SK-N-SH (cell line): ENCODE results near the gene HNRNPH1. TPM values are rescaled to one million over a fixed set of nuclear protein-coding genes. Genes with fewer than 3 reads are reported as not detected.
A peak's percentile ranks its signal among the peaks of the same experiment; 100 is the strongest.

Experiments used
- CTCF ChIA-PET: fragments of 300-600, 350-600 bp; formaldehyde crosslinking; extraction: SDS; loops from one replicate; lab custom pipeline; 2021; lab: Yijun Ruan, JAX
- POLR2A ChIA-PET: fragments of 350-600 bp; sonication (Branson Sonifier 250); formaldehyde crosslinking; extraction: SDS; loops from one replicate; lab custom pipeline; 2020; ENCODE audit warnings: antibody characterized with exemption, inconsistent platforms; lab: Yijun Ruan, JAX
- DNase-seq: peaks from one replicate; pipeline ENCODE4 v3.0.0; 2012
- H2AFZ ChIP-seq: fragments of 200-600 bp; sonication (generic); 2 replicates; pipeline ENCODE4 v1.8.1; 2016; ENCODE audit warnings: antibody characterized with exemption, mild to moderate bottlenecking, low read depth
- H3F3A ChIP-seq: fragments of 200-600 bp; sonication (generic); replicated peaks from 2 replicates; pipeline ENCODE3; 2016; ENCODE audit warnings: antibody characterized with exemption, mild to moderate bottlenecking; ENCODE audit not compliant: insufficient read depth
- H3K27ac ChIP-seq, 2 experiments: fragments of 200-500 bp in 1 of 2; fragments of 200-600 bp in 1 of 2; sonication (Bioruptor generic) in 1 of 2; sonication (generic), shearing (Covaris generic) in 1 of 2; 2 replicates each; pipeline versions ENCODE4 v1.5.1 to v1.6.1; 2014 to 2016; ENCODE audit warnings: low read depth in 2 of 2, inconsistent platforms in 1 of 2, low read length in 1 of 2, mild to moderate bottlenecking in 1 of 2, mixed read lengths in 1 of 2
- H3K27me3 ChIP-seq: fragments of 200-600 bp; sonication (generic), shearing (Covaris generic); 2 replicates; pipeline ENCODE4 v1.6.1; 2016; ENCODE audit warnings: mixed run types; ENCODE audit not compliant: insufficient read depth
- H3K36me3 ChIP-seq, 2 experiments: fragments of 200-500 bp in 1 of 2; fragments of 200-600 bp in 1 of 2; sonication (Bioruptor generic) in 1 of 2; sonication (generic) in 1 of 2; replicated peaks in 1 of 2; 2 replicates each; pipeline versions ENCODE3 to v1.5.1; 2014 to 2016; ENCODE audit warnings: low read length in 1 of 2, mild to moderate bottlenecking in 1 of 2; ENCODE audit not compliant: insufficient read depth in 2 of 2, control insufficient read depth in 1 of 2
- H3K4me1 ChIP-seq, 2 experiments: fragments of 200-500 bp in 1 of 2; fragments of 200-600 bp in 1 of 2; sonication (Bioruptor generic) in 1 of 2; sonication (generic), shearing (Covaris generic) in 1 of 2; 2 replicates each; pipeline versions ENCODE4 v1.5.1 to v1.6.1; 2014 to 2016; ENCODE audit warnings: low read depth in 1 of 2, low read length in 1 of 2, mixed run types in 1 of 2; ENCODE audit not compliant: insufficient read depth in 2 of 2, control insufficient read depth in 1 of 2
- H3K4me2 ChIP-seq: fragments of 200-600 bp; sonication (generic), shearing (Covaris generic); 2 replicates; pipeline ENCODE4 v1.6.1; 2017; ENCODE audit warnings: mixed run types
- H3K4me3 ChIP-seq, 2 experiments: fragments of 200-500 bp in 1 of 2; fragments of 200-600 bp in 1 of 2; sonication (Bioruptor generic) in 1 of 2; sonication (generic), shearing (Covaris generic) in 1 of 2; 2 replicates each; pipeline versions ENCODE4 v1.5.1 to v1.8.1; 2014 to 2016; ENCODE audit warnings: low read depth in 2 of 2, inconsistent platforms in 1 of 2, low read length in 1 of 2, mild to moderate bottlenecking in 1 of 2, mixed read lengths in 1 of 2, moderate library complexity in 1 of 2
- H3K79me2 ChIP-seq: fragments of 200-600 bp; sonication (generic); 2 replicates; pipeline ENCODE4 v1.8.1; 2017; ENCODE audit warnings: mild to moderate bottlenecking; ENCODE audit not compliant: insufficient read depth
- H3K9ac ChIP-seq: fragments of 200-600 bp; sonication (generic); 2 replicates; pipeline ENCODE4 v1.6.1; 2017; ENCODE audit warnings: mixed run types
- H3K9me2 ChIP-seq: fragments of 200-600 bp; sonication (generic); 2 replicates; pipeline ENCODE4 v1.6.1; 2017; ENCODE audit warnings: mixed run types
- H3K9me3 ChIP-seq: fragments of 200-600 bp; sonication (generic); 2 replicates; pipeline ENCODE4 v1.6.1; 2017; ENCODE audit warnings: mixed run types, mild to moderate bottlenecking, moderate library complexity
- H4K20me1 ChIP-seq: fragments of 200-600 bp; sonication (generic); 2 replicates; pipeline ENCODE4 v1.6.1; 2017; ENCODE audit warnings: mild to moderate bottlenecking, mixed run types; ENCODE audit not compliant: insufficient read depth
- CHD2 ChIP-seq: fragments of 150-350 bp; IDR thresholded peaks from 2 replicates; pipeline ENCODE4 v1.6.1; 2018; ENCODE audit warnings: low read length; ENCODE audit not compliant: partially characterized antibody
- ELF1 ChIP-seq: IDR thresholded peaks from 2 replicates; pipeline ENCODE4 v1.4.0; 2012
- GABPA ChIP-seq: IDR thresholded peaks from 2 replicates; pipeline ENCODE4 v1.4.0; 2012; ENCODE audit warnings: low read depth, mild to moderate bottlenecking
- POLR2AphosphoS5 ChIP-seq: IDR thresholded peaks from 2 replicates; pipeline ENCODE4 v1.6.1; 2012; ENCODE audit warnings: low read depth, low read length
- RAD21 ChIP-seq: IDR thresholded peaks from 2 replicates; pipeline ENCODE4 v1.6.1; 2012; ENCODE audit warnings: mild to moderate bottlenecking, low read length
- SIN3A ChIP-seq: IDR thresholded peaks from 2 replicates; pipeline ENCODE4 v1.6.1; 2012; ENCODE audit warnings: low read depth, mild to moderate bottlenecking, low read length, moderate library complexity, borderline replicate concordance
- SMC3 ChIP-seq: IDR thresholded peaks from 2 replicates; pipeline ENCODE4 v1.6.1; 2012; ENCODE audit warnings: low read depth, low read length, improper control_type of control experiment
- TCF12 ChIP-seq: IDR thresholded peaks from 2 replicates; pipeline ENCODE4 v1.4.0; 2012
- TEAD4 ChIP-seq: IDR thresholded peaks from 2 replicates; pipeline ENCODE4 v1.4.0; 2012; ENCODE audit warnings: mild to moderate bottlenecking, borderline replicate concordance; ENCODE audit not compliant: insufficient read depth
- WGBS: methylation state at CpG from one replicate; pipeline ENCODE4 v1.1.6; 2017; ENCODE audit warnings: low lambda C conversion rate; 5-methylcytosine and 5-hydroxymethylcytosine counted together
- polyA plus RNA-seq, 3 experiments: library from polyadenylated mRNA; depleted of rRNA; stranded (reverse); fragments of >200 nt; gene quantifications; 2 replicates each; pipeline ENCODE4 v1.2.3, GENCODE V29; 2012
- TF ChIP-seq, protein P1 (sequence below): fragments of 150-350 bp; IDR thresholded peaks from 2 replicates; pipeline ENCODE4 v1.6.1; 2016; ENCODE audit warnings: mild to moderate bottlenecking, low read depth, low read length

The HNRNPH1 gene
- polyA plus RNA-seq, 1 of the 3 experiments (the other 2 are of a cell fraction): 192 TPM

DNA sequence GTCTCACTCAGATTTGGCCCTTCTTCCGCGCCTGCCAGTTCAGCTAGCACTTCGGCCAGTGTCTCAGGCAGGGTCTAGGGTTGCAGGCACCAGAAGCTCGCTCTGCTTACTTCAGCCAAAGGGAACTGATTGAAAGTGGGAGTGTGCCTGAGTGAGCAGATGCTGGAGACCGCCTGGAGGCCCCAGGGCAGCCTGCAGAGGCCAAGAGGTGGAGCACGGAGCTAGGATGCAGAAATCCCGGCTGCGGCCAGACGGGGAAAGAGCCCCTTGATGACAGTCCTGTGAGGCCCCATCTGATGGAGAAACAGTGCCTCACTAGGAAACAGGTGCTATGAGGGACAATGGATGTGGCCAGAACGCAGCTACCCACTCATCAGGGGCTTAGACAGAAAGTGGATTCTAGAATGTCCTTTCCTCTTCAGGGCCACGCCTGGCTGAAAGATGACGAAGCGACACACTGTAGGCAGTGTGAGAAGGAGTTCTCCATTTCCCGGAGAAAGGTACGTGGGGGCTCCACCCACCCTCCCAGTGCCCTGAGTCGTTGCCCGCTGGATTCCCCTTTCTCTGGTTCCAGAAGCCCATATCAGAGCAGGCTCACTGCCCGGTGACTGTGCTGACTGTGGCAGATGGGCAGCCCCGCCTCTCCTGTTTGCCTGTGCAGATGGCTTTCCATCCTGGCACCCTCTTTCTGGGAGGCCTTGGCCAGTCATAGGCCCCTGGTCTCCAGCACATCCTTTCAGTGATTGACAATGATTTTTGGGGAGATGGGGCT is 16.1 kb downstream of the HNRNPH1 start (continued):
- TF ChIP-seq, protein P1, sequence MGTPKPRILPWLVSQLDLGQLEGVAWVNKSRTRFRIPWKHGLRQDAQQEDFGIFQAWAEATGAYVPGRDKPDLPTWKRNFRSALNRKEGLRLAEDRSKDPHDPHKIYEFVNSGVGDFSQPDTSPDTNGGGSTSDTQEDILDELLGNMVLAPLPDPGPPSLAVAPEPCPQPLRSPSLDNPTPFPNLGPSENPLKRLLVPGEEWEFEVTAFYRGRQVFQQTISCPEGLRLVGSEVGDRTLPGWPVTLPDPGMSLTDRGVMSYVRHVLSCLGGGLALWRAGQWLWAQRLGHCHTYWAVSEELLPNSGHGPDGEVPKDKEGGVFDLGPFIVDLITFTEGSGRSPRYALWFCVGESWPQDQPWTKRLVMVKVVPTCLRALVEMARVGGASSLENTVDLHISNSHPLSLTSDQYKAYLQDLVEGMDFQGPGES: no peak
- TF ChIP-seq RAD21: no peak
- peak; percentile 70; the same call in 1 of the 2 replicates for TF ChIP-seq POLR2AphosphoS5
- no peak for TF ChIP-seq TCF12
- TF ChIP-seq CHD2: no peak

DNA sequence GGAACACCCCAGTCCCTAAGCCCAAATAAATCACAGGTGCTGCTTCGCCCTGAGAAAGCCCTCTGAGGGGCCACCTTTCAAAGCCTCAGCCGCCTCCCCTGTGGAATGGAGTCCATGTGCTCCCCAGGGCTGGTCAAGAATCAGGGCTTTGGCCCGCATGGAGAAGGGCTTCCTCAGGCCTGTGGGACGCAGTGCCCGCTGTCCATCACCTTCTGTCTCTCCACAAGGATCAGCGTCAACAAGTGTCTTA is 16.6 kb downstream of the HNRNPH1 start:
- H3F3A ChIP-seq: peaks cover 48% of the 10 kb centered on the region
- POLR2A ChIA-PET: interaction anchor here (1.1 to 3.6 kb wide), 6 partner anchors 9 to 21 kb away, joined by 3 to 19 read pairs (median 6); partner anchors contain the start of gene HNRNPH1
- H3K27ac ChIP-seq: peak overlapping the region in 1 of 2 experiments; percentile 43; a peak in 1 of 4 replicates
- no peak for DNase-seq
- peaks cover 24 to 56% of the 10 kb centered on the region in 2 experiments for H3K36me3 ChIP-seq
- H3K79me2 ChIP-seq: peaks cover 2% of the 10 kb centered on the region; the same call in 1 of the 2 replicates
- H3K4me2 ChIP-seq: no peak overlapping the region
- no peaks in the 10 kb centered on the region for H3K9me3 ChIP-seq
- no peak overlapping the region for H3K4me3 ChIP-seq
- H4K20me1 ChIP-seq: peaks cover 45% of the 10 kb centered on the region
- H3K4me1 ChIP-seq: peaks cover 0 to 23% of the 10 kb centered on the region in 2 experiments; a peak in 1 of 4 replicates
- H3K9me2 ChIP-seq: no peaks in the 10 kb centered on the region
- no peaks in the 10 kb centered on the region for H3K27me3 ChIP-seq
- no peak overlapping the region for H2AFZ ChIP-seq
- TF ChIP-seq ELF1 (no peak; the same call in 1 of the 2 replicates), SIN3A (peak; percentile 29; the same call in 1 of the 2 replicates)
- TF ChIP-seq, all 33 proteins: peak for 1
- 100% methylated on average over 2 of the region's 6 CpGs for WGBS
- H3K9ac ChIP-seq: no peak overlapping the region
- CTCF ChIA-PET: interaction anchor here (1.7 kb wide), 1 partner anchor 16 kb away, joined by 4 read pairs; no protein-coding TSS in a partner anchor

DNA sequence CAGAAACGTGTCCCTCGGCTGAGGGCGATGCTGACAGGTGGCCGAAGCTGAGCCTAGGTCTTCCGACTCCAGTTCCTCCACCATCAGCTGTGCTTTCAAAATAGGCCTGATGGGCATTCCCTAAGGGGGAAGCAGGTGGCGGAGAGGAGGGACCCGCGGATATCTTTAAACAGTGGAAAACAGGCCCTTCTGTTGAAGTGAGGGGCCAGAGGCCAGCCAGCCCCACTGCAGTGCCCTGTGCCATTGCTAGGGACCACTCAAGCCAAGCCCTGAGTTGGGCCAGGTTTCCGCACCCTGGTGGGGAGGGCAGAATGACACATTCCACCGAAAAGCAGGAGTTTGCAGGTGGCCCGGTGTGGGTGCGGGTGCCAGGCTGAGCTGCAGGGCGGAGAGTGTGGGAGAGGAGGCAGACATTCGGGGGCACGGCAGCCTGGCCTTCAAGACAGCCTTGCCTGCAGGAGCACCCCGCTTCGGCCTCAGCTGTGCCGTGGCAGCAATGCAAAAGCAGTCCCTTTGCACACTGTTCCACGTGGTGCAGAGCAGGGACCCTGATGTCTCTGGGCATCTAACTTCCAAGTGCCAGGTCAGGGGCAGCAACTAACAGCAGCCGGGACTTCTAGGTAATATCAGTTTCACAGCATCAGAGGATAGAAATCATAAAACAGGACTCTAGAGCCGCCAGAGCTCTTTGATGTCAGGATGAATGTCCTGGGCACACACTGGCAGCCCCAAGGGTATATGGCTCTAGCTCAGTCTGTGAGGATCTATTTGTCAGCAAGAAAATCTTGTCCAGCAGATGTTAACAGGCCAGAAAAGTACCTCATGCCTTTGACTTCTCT is 17.2 kb downstream of the HNRNPH1 start:
- Histone ChIP-seq H3K27ac (peak overlapping the region in 1 of 2 experiments; percentile 43; a peak in 1 of 4 replicates), H3K4me2 (no peak overlapping the region), H3K9ac (no peak overlapping the region), H3K27me3 (no peaks in the 10 kb centered on the region), H3K9me2 (no peaks in the 10 kb centered on the region), H3K79me2 (no peaks in the 10 kb centered on the region)
- DNase-seq: no peak
- 92% methylated on average over 19 of the region's 21 CpGs for WGBS
- TF ChIP-seq SMC3 (no peak), POLR2AphosphoS5 (0 out of 2 replicates have a peak, but pooled peaks have one; percentile 37), GABPA (no peak), TEAD4 (0 out of 2 replicates have a peak, but pooled peaks have one; percentile 4)
- TF ChIP-seq, all 33 proteins: peak for 2
- Histone ChIP-seq H3F3A (peaks cover 42% of the 10 kb centered on the region), H4K20me1 (peaks cover 39% of the 10 kb centered on the region), H3K9me3 (no peaks in the 10 kb centered on the region), H3K36me3 (peaks cover 25 to 55% of the 10 kb centered on the region in 2 experiments), H3K4me1 (peaks cover 0 to 23% of the 10 kb centered on the region in 2 experiments; a peak in 1 of 4 replicates), H3K4me3 (no peak overlapping the region), H2AFZ (no peak overlapping the region)
- ChIA-PET POLR2A (interaction anchor here (1.0 to 3.6 kb wide), 5 partner anchors 9 to 27 kb away, joined by 3 to 19 read pairs (median 5); partner anchors contain the start of gene HNRNPH1), CTCF (interaction anchor here (1.7 kb wide), 1 partner anchor 16 kb away, joined by 4 read pairs; no protein-coding TSS in a partner anchor)
